Endothelial cell of umbilical vein (primary cell): ENCODE data around the gene DUSP15.

Experiments
- EZH2 ChIP-seq: IDR thresholded peaks from 2 replicates; pipeline ENCODE4 v1.6.1; 2012; ENCODE audit warnings: borderline replicate concordance, low read depth, mild to moderate bottlenecking, moderate library complexity, low read length, inconsistent platforms; ENCODE audit not compliant: severe bottlenecking
- JUN ChIP-seq: IDR thresholded peaks from 2 replicates; pipeline ENCODE4 v1.6.1; 2011; ENCODE audit warnings: borderline replicate concordance, low read depth; ENCODE audit not compliant: insufficient read length, insufficient read depth
- TF ChIP-seq, protein P1 (sequence below), 2 donors: IDR thresholded peaks; 1 replicate in 1 of 2; 2 replicates in 1 of 2; pipeline ENCODE4 v1.5.1; 2011; ENCODE audit warnings: low read length in 2 of 2, mild to moderate bottlenecking in 2 of 2, moderate library complexity in 2 of 2, control low read depth in 1 of 2, inconsistent platforms in 1 of 2, low read depth in 1 of 2; ENCODE audit not compliant: insufficient read depth in 1 of 2; ENCODE audit errors: extremely low read depth in 1 of 2
- TF ChIP-seq, protein P2 (sequence below): IDR thresholded peaks from 2 replicates; pipeline ENCODE4 v1.6.1; 2011; ENCODE audit not compliant: insufficient read depth, insufficient read length

DNA sequence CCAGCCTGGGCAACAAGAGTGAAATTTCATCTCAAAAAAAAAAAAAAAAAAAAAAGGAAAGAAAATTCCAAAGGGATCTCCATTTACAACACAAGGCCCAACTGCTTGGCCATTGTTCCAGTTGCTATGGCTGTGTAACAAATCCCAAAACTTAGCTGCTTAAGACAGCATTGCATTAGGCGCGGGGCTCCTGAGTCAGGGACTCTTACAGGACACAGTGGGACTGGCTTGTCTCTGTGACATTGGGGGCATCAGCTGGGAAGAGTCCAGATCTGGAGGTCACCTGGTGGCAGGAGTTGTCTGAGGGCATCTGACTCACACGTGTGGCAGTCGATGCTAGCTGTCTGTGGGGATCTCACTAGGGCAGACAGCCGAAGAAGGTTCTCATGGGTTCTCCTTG is 35.7 kb upstream of the DUSP15 start:
- TF ChIP-seq, protein P1, sequence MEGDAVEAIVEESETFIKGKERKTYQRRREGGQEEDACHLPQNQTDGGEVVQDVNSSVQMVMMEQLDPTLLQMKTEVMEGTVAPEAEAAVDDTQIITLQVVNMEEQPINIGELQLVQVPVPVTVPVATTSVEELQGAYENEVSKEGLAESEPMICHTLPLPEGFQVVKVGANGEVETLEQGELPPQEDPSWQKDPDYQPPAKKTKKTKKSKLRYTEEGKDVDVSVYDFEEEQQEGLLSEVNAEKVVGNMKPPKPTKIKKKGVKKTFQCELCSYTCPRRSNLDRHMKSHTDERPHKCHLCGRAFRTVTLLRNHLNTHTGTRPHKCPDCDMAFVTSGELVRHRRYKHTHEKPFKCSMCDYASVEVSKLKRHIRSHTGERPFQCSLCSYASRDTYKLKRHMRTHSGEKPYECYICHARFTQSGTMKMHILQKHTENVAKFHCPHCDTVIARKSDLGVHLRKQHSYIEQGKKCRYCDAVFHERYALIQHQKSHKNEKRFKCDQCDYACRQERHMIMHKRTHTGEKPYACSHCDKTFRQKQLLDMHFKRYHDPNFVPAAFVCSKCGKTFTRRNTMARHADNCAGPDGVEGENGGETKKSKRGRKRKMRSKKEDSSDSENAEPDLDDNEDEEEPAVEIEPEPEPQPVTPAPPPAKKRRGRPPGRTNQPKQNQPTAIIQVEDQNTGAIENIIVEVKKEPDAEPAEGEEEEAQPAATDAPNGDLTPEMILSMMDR (IDR thresholded peaks at IDR 0.05; ENCODE audit: extremely low read depth in 1 of 2, insufficient read depth in 1 of 2, low read depth in 1 of 2, low read length in 2 of 2), result no peak
- TF ChIP-seq EZH2, result no peak
- TF ChIP-seq, protein P2, sequence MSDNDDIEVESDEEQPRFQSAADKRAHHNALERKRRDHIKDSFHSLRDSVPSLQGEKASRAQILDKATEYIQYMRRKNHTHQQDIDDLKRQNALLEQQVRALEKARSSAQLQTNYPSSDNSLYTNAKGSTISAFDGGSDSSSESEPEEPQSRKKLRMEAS, result no peak
- TF ChIP-seq JUN, result no peak
